Epidermal melanocyte (primary cell): Measurements from ENCODE around the gene GPR65.
"Not testable (repeated sequence)": the region's sequence is repeated elsewhere in the genome, so short reads cannot be mapped to it uniquely, and the experiment has no call there.

Experiments
- DNase-seq: peaks from one replicate; pipeline ENCODE4 v3.0.0; 2011; ENCODE audit warnings: low spot score; ENCODE audit not compliant: insufficient read length

GPR65 gene

GRCh38 chr14:88003425-88003824 lies 1.5 kb upstream of the GPR65 start:
- no peak for DNase-seq

DNA sequence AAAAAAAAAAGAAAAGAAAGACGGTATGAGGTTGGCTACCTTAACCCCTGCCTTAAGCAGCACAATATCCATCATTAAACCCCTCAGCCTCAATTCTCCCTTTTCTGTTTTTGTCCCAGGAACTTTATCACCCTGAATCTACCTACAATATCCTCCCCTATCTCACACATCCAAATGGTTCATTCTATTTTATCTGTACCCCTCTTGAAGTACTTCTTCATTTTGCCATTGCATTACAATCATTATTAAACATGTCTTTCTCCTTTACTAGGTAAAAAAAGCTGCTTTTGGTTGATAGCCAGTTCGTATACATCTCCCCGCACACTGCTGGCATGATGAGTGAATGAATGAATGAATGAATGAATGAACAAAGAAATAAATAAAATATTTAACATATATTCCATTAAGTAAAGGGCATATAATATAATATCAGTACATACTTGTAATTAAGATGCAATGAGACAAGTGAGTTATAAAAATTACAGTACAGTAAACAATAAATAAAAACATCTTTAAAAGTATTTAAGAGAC lies 364 bp upstream of the GPR65 start:
- no peak for DNase-seq

DNA sequence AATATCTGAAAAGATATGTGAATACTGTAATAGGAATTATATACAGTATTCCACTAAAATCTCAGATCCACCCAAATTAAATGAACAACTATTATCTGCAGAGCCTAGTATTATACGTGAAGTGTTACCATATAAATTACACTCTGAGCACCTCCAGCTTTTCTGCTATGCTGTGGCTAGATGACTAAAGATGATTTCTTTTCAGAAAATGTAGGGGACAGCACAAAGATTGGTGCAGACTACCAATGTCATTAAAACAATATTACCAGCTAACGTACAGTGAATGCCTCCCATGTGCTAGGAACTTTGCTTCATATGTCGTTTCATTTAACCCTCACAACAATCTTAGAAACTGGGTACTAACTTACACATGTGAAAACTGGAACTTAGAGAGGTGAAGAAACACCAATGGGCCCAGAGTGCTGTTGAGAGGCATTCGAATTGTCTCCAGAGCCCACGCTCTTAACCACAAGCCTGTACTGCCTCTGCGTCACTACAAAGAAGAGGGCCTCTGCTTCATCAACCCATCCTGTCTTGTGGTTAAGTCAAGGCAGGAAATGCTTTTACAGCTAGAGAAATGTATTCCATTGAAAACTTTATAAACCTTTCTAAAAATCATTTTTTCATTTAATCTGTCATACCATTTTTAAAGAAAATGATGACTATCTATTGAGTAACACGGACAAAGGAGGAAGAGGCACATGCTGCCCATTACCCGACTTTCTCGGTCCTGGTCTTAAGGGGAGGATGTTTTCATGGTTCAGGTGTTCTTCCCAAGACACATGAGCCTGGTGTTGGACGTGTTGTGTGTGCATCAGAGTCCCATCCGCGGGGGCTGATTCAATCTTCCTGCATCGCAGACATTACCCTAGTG lies 1.3 kb downstream of the GPR65 start:
- DNase-seq = no peak

- no peak for DNase-seq
Observed at GRCh38 chr14:88007608-88008007, 2.7 kb downstream of the GPR65 start.

GRCh38 chr14:88008039-88008742 lies 3.3 kb downstream of the GPR65 start:
- no peak for DNase-seq

- no peak for DNase-seq
Observed at GRCh38 chr14:88009486-88009885, 4.6 kb downstream of the GPR65 start.

DNA sequence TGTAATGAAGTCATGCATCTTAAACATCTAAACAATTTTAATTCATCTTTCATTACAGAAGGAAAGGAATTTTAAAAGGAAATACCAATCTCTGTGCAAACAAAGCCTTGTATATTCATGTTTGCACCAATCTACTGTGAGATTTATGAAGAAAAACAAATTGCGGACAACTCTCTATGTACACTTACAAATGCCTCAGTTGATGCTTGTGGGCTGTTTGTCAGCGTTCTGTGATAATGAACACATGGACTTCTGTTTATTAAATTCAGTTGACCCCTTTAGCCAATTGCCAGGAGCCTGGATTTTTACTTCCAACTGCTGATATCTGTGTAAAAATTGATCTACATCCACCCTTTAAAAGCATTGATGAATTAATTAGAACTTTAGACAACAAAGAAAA lies 5.4 kb downstream of the GPR65 start:
- no peak for DNase-seq

GRCh38 chr14:88012495-88012894 lies 7.6 kb downstream of the GPR65 start:
- DNase-seq = no peak

- peak; percentile 44 for DNase-seq
Observed at GRCh38 chr14:88013750-88014349, 8.9 kb downstream of the GPR65 start.

DNA sequence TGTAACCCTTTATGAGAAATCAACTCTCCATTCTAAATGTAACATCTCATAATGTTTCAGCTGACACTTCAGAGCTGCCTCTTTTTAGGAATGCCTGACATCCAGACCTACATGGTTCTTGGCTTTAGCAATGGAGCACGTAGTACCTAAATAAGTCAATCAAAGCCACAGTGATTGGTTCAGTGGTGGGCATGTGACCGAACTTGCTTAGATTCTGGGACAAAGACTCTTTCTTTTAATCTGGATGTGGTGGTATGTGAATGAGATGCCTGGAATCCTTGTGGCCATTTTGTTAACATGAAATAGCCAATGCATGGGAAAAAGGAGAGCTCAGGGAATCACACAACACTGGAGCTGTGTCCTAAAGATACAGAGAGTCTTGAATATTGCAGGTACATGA lies 11.8 kb downstream of the GPR65 start:
- no peak for DNase-seq

DNA sequence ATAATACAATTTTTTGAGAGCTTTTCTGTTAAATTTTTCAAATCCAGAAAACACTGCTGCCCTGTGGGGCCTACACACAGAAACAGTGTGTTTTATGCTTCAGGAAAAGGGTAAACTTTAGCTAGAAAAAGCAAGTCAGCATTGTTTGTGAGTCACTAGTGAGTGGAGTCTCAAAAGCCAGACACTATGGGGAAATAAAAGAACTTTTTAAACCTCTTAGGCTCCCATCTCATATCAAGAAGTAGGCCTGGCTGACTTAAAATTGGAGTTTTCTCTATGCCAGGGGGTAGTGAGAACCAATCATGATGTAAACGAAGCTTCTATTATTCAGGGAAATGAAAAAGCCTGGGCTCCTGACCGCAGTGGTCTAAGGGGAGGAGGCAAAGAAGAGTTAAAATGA lies 12.6 kb downstream of the GPR65 start:
- no peak for DNase-seq

GRCh38 chr14:88023658-88024187 lies 18.8 kb downstream of the GPR65 start:
- DNase-seq = no peak

DNA sequence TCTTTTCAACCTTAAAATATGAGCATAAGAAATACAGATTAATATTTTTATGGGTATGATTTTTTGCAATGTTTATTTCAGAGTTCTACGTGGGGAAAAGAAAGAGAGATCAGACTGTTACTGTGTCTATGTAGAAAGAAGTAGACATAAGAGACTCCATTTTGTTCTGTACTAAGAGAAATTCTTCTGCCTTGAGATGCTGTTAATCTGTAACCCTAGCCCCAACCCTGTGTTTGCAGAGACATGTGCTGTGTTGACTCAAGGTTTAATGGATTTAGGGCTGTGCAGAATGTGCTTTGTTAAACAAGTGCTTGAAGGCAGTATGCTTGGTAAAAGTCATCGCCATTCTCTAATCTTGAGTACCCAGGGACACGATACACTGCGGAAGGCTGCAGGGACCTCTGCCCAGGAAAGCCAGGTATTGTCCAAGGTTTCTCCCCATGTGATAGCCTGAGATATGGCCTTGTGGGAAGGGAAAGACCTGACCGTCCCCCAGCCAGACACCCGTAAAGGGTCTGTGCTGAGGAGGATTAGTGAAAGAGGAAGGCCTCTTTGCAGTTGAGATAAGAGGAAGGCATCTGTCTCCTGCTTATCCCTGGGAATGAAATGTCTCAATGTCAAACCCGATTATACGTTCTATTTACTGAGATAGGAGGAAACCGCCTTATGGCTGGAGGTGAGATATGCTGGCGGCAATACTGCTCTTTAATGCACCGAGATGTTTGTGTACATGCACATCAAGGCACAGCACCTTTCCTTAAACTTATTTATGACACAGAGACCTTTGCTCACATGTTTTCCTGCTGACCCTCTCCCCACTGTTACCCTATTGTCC lies 19.5 kb downstream of the GPR65 start:
- DNase-seq = not testable (repeated sequence)

DNA sequence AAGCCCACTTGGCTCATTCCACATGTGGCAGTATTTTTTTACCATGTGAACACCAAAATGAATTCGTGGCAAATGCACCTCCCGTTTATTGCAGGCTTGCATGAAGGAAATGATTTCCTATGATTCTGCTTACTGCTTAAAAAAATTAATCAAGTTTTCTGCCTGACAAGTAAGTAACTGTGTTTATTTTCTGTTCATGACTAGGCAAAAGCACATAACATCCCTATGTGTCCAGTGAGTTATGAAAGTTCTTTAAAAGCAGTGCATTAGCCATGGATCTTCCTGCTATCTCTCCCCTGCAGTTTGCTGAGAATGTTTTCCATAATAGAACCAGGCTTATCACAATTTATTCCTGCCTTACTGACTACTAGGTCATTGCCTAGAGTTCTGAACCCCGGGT lies 20.4 kb downstream of the GPR65 start:
- DNase-seq = no peak

GRCh38 chr14:88026890-88027289 lies 22.0 kb downstream of the GPR65 start:
- DNase-seq = no peak

GRCh38 chr14:88029500-88029899 lies 24.6 kb downstream of the GPR65 start:
- no peak for DNase-seq

DNA sequence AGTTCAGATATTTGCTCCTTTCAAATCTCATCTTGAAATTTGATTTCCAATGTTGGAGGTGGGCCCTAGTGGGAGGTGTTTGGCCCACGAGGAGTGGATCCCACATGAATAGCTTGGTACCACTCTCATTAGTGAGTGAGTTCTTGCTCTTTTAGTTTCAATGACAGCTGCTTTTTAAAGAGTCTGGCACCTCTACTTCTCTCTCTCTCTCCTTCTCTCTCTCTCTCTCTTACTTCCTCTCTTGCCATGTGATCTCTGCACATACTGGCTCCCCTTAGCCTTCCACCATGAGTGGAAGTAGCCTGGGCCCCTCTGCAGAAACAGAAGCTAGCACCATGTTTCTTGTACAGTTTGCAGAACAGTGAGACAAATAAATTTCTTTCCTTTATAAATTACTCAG lies 25.1 kb downstream of the GPR65 start:
- no peak for DNase-seq

GRCh38 chr14:88030892-88031291 lies 26.0 kb downstream of the GPR65 start:
- DNase-seq = no peak

GRCh38 chr14:88032373-88032772 lies 27.4 kb downstream of the GPR65 start:
- DNase-seq = no peak

- no peak for DNase-seq
Observed at GRCh38 chr14:88034076-88034475, 29.1 kb downstream of the GPR65 start.

DNA sequence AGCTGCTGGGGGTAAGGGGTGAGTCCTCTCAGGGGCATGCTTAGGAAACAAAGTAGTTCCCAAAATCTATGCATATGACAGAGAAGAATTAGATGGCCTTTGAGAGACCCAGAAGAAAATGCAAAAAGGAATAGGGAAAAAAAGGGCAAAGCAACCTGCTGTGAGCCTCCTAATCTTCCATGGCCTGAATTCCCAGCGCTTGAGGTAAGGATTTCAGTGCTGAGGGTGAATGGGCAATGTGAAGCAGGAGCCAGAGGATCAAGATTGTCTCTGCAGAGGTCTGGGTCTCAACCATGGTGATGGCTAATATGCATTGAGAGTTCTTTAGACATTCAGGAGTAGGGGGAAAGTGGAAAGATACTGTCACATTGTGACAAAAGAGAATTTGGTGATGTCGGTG lies 31.5 kb downstream of the GPR65 start:
- DNase-seq = no peak
